Neural progenitor cell (in vitro differentiated cells): ENCODE results near the gene ZNF91.

Source experiments
- CTCF ChIP-seq: fragments of 200-600 bp; sonication (generic); IDR thresholded peaks from 2 replicates; pipeline ENCODE4 v1.5.1; 2017; ENCODE audit warnings: antibody characterized with exemption, mild to moderate bottlenecking
- EZH2 ChIP-seq: fragments of 200-600 bp; sonication (generic); IDR thresholded peaks from 2 replicates; pipeline ENCODE4 v1.6.1; 2017; ENCODE audit warnings: antibody characterized with exemption, mild to moderate bottlenecking, moderate library complexity

GRCh38 chr19:23415034-23415433 is 19.8 kb upstream of the ZNF91 start:
- TF ChIP-seq CTCF (no peak), EZH2 (no peak)
